K562 (cell line): Measurements from ENCODE around the gene ZNF749. TPM values are rescaled to one million over a fixed set of nuclear protein-coding genes. Genes with fewer than 3 reads are reported as not detected.

Source experiments
- CBX5 ChIP-seq: IDR thresholded peaks from 2 replicates; pipeline ENCODE4 v1.6.1; 2014; ENCODE audit warnings: low read depth, borderline replicate concordance
- CREBBP ChIP-seq: IDR thresholded peaks from one replicate; pipeline ENCODE4 v1.6.1; 2012; ENCODE audit warnings: low read depth, mild to moderate bottlenecking, control low read depth, inconsistent platforms, low read length
- ETS2 ChIP-seq: IDR thresholded peaks from 2 replicates; pipeline ENCODE4 v1.6.1; 2016; ENCODE audit warnings: borderline replicate concordance, missing genetic modification characterization, mild to moderate bottlenecking, moderate library complexity, missing compliant biosample characterization; ENCODE audit not compliant: poor library complexity, severe bottlenecking
- HIVEP1 ChIP-seq: fragments of 250-450 bp; sonication (Bioruptor Pico); IDR thresholded peaks from 2 replicates; pipeline ENCODE4 v1.4.0; 2020; ENCODE audit warnings: mild to moderate bottlenecking
- ILK ChIP-seq: fragments of 450-650 bp; IDR thresholded peaks from 2 replicates; pipeline ENCODE4 v1.6.1; 2016; ENCODE audit warnings: missing genetic modification characterization, low read depth, mild to moderate bottlenecking, missing compliant biosample characterization, moderate library complexity, borderline replicate concordance
- KLF1 ChIP-seq: fragments of 450-650 bp; IDR thresholded peaks from 2 replicates; pipeline ENCODE4 v1.6.1; 2016; ENCODE audit warnings: missing genetic modification characterization, missing compliant biosample characterization
- KLF16 ChIP-seq: IDR thresholded peaks from 2 replicates; pipeline ENCODE4 v1.6.1; 2016; ENCODE audit warnings: antibody characterized with exemption
- LCOR ChIP-seq: sonication (generic); formaldehyde crosslinking; IDR thresholded peaks from 2 replicates; pipeline ENCODE4 v1.8.0; 2022; ENCODE audit warnings: mild to moderate bottlenecking, missing genetic modification reagents
- PHF20 ChIP-seq: fragments of 450-650 bp; IDR thresholded peaks from 2 replicates; pipeline ENCODE4 v1.6.1; 2018; ENCODE audit not compliant: partially characterized antibody
- SIX5 ChIP-seq, 2 experiments: IDR thresholded peaks; 2 replicates each; pipeline ENCODE4 v1.6.1; 2011; ENCODE audit warnings: low read length in 2 of 2, borderline replicate concordance in 1 of 2, low read depth in 1 of 2, mild to moderate bottlenecking in 1 of 2, moderate library complexity in 1 of 2; ENCODE audit not compliant: insufficient read depth in 1 of 2
- STAT5A ChIP-seq: IDR thresholded peaks from 2 replicates; pipeline ENCODE4 v1.6.1; 2012; ENCODE audit warnings: low read length, inconsistent platforms, borderline replicate concordance
- THRAP3 ChIP-seq: fragments of 450-650 bp; IDR thresholded peaks from 2 replicates; pipeline ENCODE4 v1.6.1; 2016; ENCODE audit warnings: mild to moderate bottlenecking, inconsistent platforms, borderline replicate concordance
- ZSCAN32 ChIP-seq: fragments of 450-650 bp; formaldehyde crosslinking; IDR thresholded peaks from 2 replicates; pipeline ENCODE4 v1.4.0; 2020; ENCODE audit warnings: mild to moderate bottlenecking, moderate library complexity
- polyA plus RNA-seq, 8 experiments: library from polyadenylated mRNA; depleted of rRNA in 4 of 8; stranded (reverse) in 5 of 8; unstranded in 3 of 8; fragments of >200 nt; fragmentation: Nextera tagmentation in 2 of 8; fragmentation: Illumina TruSeq in 1 of 8; extraction: Ambion mirVana in 2 of 8; extraction: Trizol in 1 of 8; gene quantifications; 2 replicates each; pipeline versions ENCODE4 v1.2.1 to v1.2.3, GENCODE V29; 2011 to 2014; ENCODE audit warnings: inconsistent platforms in 1 of 8, missing spikeins in 1 of 8
- total RNA-seq, 7 experiments: library from RNA; depleted of rRNA in 6 of 7; stranded (reverse); fragments of >200 nt in 6 of 7; fragmentation: Illumina TruSeq in 2 of 7; extraction: Trizol in 2 of 7; gene quantifications; 2 replicates each; pipeline versions ENCODE4 v1.2.1 to v1.2.3, GENCODE V29; 2011 to 2021; ENCODE audit warnings: low replicate concordance in 1 of 7
- TF ChIP-seq, protein P1 (sequence below): IDR thresholded peaks from 2 replicates; pipeline ENCODE4 v1.6.1; 2012; ENCODE audit warnings: low read depth, low read length, improper control_type of control experiment, borderline replicate concordance
- TF ChIP-seq, protein P2 (sequence below): fragments of 450-650 bp; IDR thresholded peaks from 2 replicates; pipeline ENCODE4 v1.6.1; 2016; ENCODE audit warnings: antibody characterized with exemption
- TF ChIP-seq, protein P3 (sequence below), 2 experiments: fragments of 450-650 bp; formaldehyde crosslinking in 1 of 2; IDR thresholded peaks; 2 replicates each; pipeline versions ENCODE4 v1.4.0 to v1.6.1; 2014 to 2020; ENCODE audit warnings: mild to moderate bottlenecking in 2 of 2, borderline replicate concordance in 1 of 2, low read depth in 1 of 2

The ZNF749 gene
- total and polyA plus RNA-seq, 9 of the 15 experiments (the other 6 are each of a cell fraction or from before 2014, with no cell fraction given): 5.3 to 33.2 (median 15.0) TPM

- no peak for TF ChIP-seq HIVEP1
- TF ChIP-seq ZSCAN32 (CRISPR knock-in tag): no peak
- TF ChIP-seq ILK (tag): no peak
- peak; percentile 51 to 56; a peak in 2 of 4 replicates for TF ChIP-seq SIX5 (IDR thresholded peaks at IDR 0.05; ENCODE audit: borderline replicate concordance in 1 of 2, insufficient read depth in 1 of 2, low read depth in 1 of 2, low read length in 2 of 2)
- TF ChIP-seq LCOR (CRISPR knock-in tag): no peak
- TF ChIP-seq CBX5: no peak
- no peak for TF ChIP-seq CREBBP
- no peak for TF ChIP-seq KLF1 (tag)
- TF ChIP-seq, protein P1, sequence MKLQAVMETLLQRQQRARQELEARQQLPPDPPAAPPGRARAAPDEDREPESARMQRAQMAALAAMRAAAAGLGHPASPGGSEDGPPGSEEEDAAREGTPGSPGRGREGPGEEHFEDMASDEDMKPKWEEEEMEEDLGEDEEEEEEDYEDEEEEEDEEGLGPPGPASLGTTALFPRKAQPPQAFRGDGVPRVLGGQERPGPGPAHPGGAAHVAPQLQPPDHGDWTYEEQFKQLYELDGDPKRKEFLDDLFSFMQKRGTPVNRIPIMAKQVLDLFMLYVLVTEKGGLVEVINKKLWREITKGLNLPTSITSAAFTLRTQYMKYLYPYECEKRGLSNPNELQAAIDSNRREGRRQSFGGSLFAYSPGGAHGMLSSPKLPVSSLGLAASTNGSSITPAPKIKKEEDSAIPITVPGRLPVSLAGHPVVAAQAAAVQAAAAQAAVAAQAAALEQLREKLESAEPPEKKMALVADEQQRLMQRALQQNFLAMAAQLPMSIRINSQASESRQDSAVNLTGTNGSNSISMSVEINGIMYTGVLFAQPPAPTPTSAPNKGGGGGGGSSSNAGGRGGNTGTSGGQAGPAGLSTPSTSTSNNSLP: no peak
- TF ChIP-seq, protein P2, sequence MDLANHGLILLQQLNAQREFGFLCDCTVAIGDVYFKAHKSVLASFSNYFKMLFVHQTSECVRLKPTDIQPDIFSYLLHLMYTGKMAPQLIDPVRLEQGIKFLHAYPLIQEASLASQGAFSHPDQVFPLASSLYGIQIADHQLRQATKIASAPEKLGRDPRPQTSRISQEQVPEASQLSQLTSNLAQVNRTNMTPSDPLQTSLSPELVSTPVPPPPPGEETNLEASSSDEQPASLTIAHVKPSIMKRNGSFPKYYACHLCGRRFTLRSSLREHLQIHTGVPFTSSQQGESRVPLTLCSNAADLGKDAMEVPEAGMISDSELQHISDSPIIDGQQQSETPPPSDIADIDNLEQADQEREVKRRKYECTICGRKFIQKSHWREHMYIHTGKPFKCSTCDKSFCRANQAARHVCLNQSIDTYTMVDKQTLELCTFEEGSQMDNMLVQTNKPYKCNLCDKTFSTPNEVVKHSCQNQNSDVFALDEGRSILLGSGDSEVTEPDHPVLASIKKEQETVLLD: no peak
- no peak for TF ChIP-seq ETS2 (tag)
- TF ChIP-seq PHF20: peak; percentile 63
- TF ChIP-seq, protein P3, sequence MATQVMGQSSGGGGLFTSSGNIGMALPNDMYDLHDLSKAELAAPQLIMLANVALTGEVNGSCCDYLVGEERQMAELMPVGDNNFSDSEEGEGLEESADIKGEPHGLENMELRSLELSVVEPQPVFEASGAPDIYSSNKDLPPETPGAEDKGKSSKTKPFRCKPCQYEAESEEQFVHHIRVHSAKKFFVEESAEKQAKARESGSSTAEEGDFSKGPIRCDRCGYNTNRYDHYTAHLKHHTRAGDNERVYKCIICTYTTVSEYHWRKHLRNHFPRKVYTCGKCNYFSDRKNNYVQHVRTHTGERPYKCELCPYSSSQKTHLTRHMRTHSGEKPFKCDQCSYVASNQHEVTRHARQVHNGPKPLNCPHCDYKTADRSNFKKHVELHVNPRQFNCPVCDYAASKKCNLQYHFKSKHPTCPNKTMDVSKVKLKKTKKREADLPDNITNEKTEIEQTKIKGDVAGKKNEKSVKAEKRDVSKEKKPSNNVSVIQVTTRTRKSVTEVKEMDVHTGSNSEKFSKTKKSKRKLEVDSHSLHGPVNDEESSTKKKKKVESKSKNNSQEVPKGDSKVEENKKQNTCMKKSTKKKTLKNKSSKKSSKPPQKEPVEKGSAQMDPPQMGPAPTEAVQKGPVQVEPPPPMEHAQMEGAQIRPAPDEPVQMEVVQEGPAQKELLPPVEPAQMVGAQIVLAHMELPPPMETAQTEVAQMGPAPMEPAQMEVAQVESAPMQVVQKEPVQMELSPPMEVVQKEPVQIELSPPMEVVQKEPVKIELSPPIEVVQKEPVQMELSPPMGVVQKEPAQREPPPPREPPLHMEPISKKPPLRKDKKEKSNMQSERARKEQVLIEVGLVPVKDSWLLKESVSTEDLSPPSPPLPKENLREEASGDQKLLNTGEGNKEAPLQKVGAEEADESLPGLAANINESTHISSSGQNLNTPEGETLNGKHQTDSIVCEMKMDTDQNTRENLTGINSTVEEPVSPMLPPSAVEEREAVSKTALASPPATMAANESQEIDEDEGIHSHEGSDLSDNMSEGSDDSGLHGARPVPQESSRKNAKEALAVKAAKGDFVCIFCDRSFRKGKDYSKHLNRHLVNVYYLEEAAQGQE (IDR thresholded peaks at IDR 0.05; ENCODE audit: borderline replicate concordance): no peak
- TF ChIP-seq, protein P3 (CRISPR knock-in tag; IDR thresholded peaks at IDR 0.05; ENCODE audit: low read depth): no peak
- no peak for TF ChIP-seq THRAP3
- no peak for TF ChIP-seq STAT5A
- no peak for TF ChIP-seq KLF16
Observed at GRCh38 chr19:57477191-57478008, 42.3 kb downstream of the ZNF749 start, which contains the start of gene ZNF772 (continued).
